Measurements from ENCODE around the gene FANCC. TPM values are rescaled to one million over a fixed set of nuclear protein-coding genes. Genes with fewer than 3 reads are reported as not detected.

The FANCC gene
- total RNA-seq, 1 experiment from 2014 or later, result 14.0 TPM

DNA sequence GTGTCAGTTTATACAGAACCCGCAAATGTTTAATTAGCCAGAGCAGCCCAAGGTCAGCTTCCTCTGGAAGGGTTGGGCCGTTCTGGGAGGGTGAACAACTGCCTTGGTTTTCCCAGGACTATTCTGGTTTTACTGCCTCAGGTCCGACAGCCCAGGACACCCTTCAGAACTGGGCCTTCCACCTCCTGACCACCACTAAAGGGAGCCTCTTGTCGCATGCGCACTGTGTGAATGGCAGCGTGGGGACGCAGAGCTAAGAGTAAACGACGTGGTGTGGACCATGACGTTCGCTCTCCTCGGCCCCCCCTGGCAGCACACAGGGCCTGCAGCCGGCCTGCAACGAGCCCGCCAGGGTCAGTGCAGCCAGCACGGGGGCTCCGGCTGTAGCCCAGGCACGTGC, 214.9 kb downstream of the FANCC start:
- Histone ChIP-seq H3K27ac (ENCODE audit: low read length) (no peak overlapping the region), H3K36me3 (ENCODE audit: insufficient read depth, low read length) (no peaks in the 10 kb centered on the region), H3K9me3 (ENCODE audit: low read length) (no peaks in the 10 kb centered on the region), H3K9ac (ENCODE audit: low read length) (no peak overlapping the region), H3K4me1 (ENCODE audit: low read length) (no peaks in the 10 kb centered on the region), H3K4me3 (ENCODE audit: low read length) (no peak overlapping the region), H2AFZ (ENCODE audit: low read length) (no peak overlapping the region), H3K27me3 (ENCODE audit: low read length) (no peaks in the 10 kb centered on the region), H3K79me2 (ENCODE audit: low read length) (no peaks in the 10 kb centered on the region), H3K9me2 (replicated peaks; ENCODE audit: insufficient read depth, low read length) (no peaks in the 10 kb centered on the region), H4K20me1 (ENCODE audit: insufficient read depth, low read depth, low read length) (no peaks in the 10 kb centered on the region), H3K4me2 (ENCODE audit: low read depth, low read length, poor library complexity, severe bottlenecking) (no peak overlapping the region)
- no peak for DNase-seq

DNA sequence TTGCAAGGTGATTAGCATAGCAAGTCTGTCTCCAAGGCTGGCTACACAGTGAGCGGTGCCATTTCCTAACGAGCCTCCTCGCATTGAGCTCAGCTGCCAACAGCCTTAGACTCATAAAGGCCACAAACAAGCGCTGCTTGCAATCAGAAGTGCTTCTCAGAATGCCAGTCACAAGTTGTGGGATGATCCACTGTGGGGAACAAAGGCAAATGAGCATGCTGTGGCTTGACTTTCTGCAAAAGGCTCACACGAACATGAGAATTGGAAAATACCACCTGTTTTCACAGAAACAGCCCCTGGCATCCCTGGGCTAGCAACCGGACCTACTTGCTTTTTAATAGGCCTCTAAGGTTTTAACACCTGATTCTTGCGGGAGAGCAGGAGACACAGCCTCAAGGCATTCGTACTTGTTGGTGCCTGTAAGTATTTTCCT, 215.5 kb downstream of the FANCC start:
- Histone ChIP-seq H3K9me3 (ENCODE audit: low read length) (no peaks in the 10 kb centered on the region), H3K36me3 (ENCODE audit: insufficient read depth, low read length) (no peaks in the 10 kb centered on the region), H3K9ac (ENCODE audit: low read length) (no peak overlapping the region), H3K9me2 (replicated peaks; ENCODE audit: insufficient read depth, low read length) (no peaks in the 10 kb centered on the region), H3K79me2 (ENCODE audit: low read length) (no peaks in the 10 kb centered on the region), H3K4me2 (ENCODE audit: low read depth, low read length, poor library complexity, severe bottlenecking) (no peak overlapping the region), H3K27me3 (ENCODE audit: low read length) (no peaks in the 10 kb centered on the region), H3K4me3 (ENCODE audit: low read length) (no peak overlapping the region), H2AFZ (ENCODE audit: low read length) (no peak overlapping the region), H3K4me1 (ENCODE audit: low read length) (no peaks in the 10 kb centered on the region), H4K20me1 (ENCODE audit: insufficient read depth, low read depth, low read length) (no peaks in the 10 kb centered on the region), H3K27ac (ENCODE audit: low read length) (no peak overlapping the region)
- no peak for DNase-seq

DNA sequence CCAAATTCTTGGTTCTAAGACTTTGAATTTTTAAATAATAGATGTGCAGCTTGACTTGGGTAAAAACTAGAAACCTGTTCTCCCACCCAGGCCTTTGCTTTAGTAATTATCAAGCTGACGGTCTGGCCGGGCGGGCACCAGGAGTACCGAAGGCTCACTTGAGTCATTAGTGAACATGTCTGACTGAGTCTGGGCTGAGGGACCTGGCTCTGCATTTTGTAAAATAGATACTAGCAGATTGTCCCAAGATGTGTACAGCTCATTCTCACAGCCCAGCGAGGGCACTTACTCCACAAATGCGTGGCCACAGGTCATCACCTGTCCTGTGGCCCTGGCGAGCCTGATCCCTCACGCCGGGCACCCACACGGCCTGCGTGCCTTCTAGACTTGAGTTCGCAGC, 216.2 kb downstream of the FANCC start:
- Histone ChIP-seq H3K9me3 (ENCODE audit: low read length) (no peaks in the 10 kb centered on the region), H3K9ac (ENCODE audit: low read length) (no peak overlapping the region), H3K27me3 (ENCODE audit: low read length) (no peaks in the 10 kb centered on the region), H2AFZ (ENCODE audit: low read length) (no peak overlapping the region), H3K36me3 (ENCODE audit: insufficient read depth, low read length) (no peaks in the 10 kb centered on the region), H4K20me1 (ENCODE audit: insufficient read depth, low read depth, low read length) (no peaks in the 10 kb centered on the region), H3K4me3 (ENCODE audit: low read length) (no peak overlapping the region), H3K4me2 (ENCODE audit: low read depth, low read length, poor library complexity, severe bottlenecking) (no peak overlapping the region), H3K9me2 (replicated peaks; ENCODE audit: insufficient read depth, low read length) (no peaks in the 10 kb centered on the region), H3K4me1 (ENCODE audit: low read length) (no peaks in the 10 kb centered on the region), H3K27ac (ENCODE audit: low read length) (no peak overlapping the region), H3K79me2 (ENCODE audit: low read length) (no peaks in the 10 kb centered on the region)
- DNase-seq, result no peak

DNA sequence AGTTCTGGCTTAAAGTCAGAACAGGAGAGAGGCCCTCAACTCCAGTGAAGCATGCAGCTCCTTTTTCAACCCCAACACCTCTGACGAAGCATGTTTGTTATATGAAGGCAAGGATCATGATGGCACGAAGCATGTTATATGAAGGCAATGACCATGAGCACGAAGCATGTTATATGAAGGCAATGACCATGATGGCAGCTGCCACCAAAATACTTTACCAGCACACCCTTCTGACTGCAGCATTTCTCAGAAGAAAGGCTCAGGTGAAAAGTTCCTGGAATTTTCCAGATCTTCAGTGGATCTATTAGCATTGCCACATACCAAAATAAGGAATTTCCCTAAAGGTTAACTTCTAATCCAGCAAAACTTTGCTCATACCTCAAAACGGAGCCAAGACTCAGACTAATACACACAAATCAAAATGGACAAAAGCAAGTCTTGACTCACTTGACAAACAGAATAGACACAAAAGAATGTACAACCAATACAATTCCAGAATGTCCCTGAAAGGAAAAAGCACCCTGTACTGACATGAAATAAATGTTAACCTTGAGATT, 217.4 kb downstream of the FANCC start:
- H3K27me3 ChIP-seq (ENCODE audit: low read length), result no peaks in the 10 kb centered on the region
- H3K4me3 ChIP-seq (ENCODE audit: low read length), result no peak overlapping the region
- no peak overlapping the region for H2AFZ ChIP-seq (ENCODE audit: low read length)
- H3K4me2 ChIP-seq (ENCODE audit: low read depth, low read length, poor library complexity, severe bottlenecking), result no peak overlapping the region
- H3K79me2 ChIP-seq (ENCODE audit: low read length), result no peaks in the 10 kb centered on the region
- H3K9me3 ChIP-seq (ENCODE audit: low read length), result no peaks in the 10 kb centered on the region
- H3K4me1 ChIP-seq (ENCODE audit: low read length), result no peaks in the 10 kb centered on the region
- no peaks in the 10 kb centered on the region for H3K36me3 ChIP-seq (ENCODE audit: insufficient read depth, low read length)
- DNase-seq, result no peak
- H3K9ac ChIP-seq (ENCODE audit: low read length), result no peak overlapping the region
- H4K20me1 ChIP-seq (ENCODE audit: insufficient read depth, low read depth, low read length), result no peaks in the 10 kb centered on the region
- no peak overlapping the region for H3K27ac ChIP-seq (ENCODE audit: low read length)
- no peaks in the 10 kb centered on the region for H3K9me2 ChIP-seq (replicated peaks; ENCODE audit: insufficient read depth, low read length)

DNA sequence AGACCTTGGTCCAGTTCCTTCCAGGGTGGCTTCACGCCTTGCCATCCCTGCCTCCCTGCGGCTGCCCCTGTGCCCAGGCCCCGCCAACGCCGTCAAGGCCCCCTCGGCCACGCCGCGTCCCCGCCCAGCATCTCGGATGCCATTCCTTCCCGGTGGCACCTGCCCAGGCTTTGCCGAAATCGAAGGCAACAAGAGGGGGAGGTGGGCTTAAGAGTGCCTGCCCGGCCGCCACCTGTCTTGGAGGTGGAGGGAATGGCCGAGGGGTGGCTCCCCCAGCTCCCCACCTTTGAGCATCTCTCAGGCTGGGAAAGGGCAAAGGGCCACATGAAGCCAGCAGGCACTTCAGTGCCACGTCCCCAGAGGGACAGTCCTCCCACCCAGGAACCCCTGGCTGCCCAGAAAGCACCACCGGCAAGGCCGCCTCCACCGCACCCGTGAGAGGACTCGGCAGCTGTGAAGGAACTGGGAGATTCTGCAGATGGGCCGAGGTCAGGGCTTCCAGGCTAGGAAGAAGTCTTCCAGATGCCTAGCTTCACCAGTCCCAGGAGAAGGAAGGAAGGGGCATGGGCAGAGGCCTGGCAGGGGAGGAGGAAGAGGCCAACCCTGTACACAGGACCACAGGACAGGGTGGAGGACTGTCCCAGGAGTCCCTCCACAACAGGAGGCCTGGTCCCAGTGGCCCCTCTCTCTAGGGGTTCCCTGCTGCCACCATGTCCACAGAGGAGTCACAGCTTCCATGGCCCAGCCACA, 218.0 kb downstream of the FANCC start:
- Histone ChIP-seq H4K20me1 (ENCODE audit: insufficient read depth, low read depth, low read length) (no peaks in the 10 kb centered on the region), H3K4me1 (ENCODE audit: low read length) (no peaks in the 10 kb centered on the region), H3K36me3 (ENCODE audit: insufficient read depth, low read length) (no peaks in the 10 kb centered on the region), H3K4me3 (ENCODE audit: low read length) (no peak overlapping the region), H3K9me3 (ENCODE audit: low read length) (no peaks in the 10 kb centered on the region), H3K9me2 (replicated peaks; ENCODE audit: insufficient read depth, low read length) (no peaks in the 10 kb centered on the region), H2AFZ (ENCODE audit: low read length) (no peak overlapping the region), H3K4me2 (ENCODE audit: low read depth, low read length, poor library complexity, severe bottlenecking) (no peak overlapping the region), H3K79me2 (ENCODE audit: low read length) (no peaks in the 10 kb centered on the region), H3K27me3 (ENCODE audit: low read length) (no peaks in the 10 kb centered on the region), H3K9ac (ENCODE audit: low read length) (no peak overlapping the region), H3K27ac (ENCODE audit: low read length) (no peak overlapping the region)
- DNase-seq, result no peak

DNA sequence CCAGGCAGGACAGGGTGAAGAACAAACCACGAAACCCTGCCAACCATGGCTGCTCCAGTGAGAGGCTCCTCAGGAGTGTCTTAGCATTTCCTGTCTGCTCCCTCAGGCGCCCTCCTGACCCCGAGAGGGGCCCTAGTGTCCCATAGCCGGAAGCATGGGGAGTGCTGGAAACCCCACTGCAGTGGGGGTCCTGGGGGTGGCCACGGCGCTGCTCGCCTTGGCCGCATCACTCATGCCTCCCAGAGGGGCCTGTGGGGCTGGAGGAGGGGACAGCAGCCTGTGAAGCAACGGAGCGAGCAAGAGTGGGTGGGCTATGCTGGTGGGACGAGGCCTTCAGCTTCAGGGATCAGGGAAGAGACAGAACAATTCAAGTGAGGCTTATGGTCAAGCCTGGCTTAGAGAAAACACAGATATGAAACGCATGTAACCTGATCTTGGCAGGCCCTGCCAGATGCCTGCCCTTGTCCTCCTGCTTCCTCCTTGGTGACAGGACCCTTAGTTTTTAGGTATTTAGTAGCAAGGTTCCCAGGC, 219.1 kb downstream of the FANCC start:
- no peak overlapping the region for H2AFZ ChIP-seq (ENCODE audit: low read length)
- no peaks in the 10 kb centered on the region for H3K9me3 ChIP-seq (ENCODE audit: low read length)
- H3K4me1 ChIP-seq (ENCODE audit: low read length), result no peaks in the 10 kb centered on the region
- no peaks in the 10 kb centered on the region for H3K79me2 ChIP-seq (ENCODE audit: low read length)
- no peaks in the 10 kb centered on the region for H3K9me2 ChIP-seq (replicated peaks; ENCODE audit: insufficient read depth, low read length)
- no peak for DNase-seq
- no peaks in the 10 kb centered on the region for H4K20me1 ChIP-seq (ENCODE audit: insufficient read depth, low read depth, low read length)
- H3K4me3 ChIP-seq (ENCODE audit: low read length), result no peak overlapping the region
- no peaks in the 10 kb centered on the region for H3K36me3 ChIP-seq (ENCODE audit: insufficient read depth, low read length)
- no peak overlapping the region for H3K4me2 ChIP-seq (ENCODE audit: low read depth, low read length, poor library complexity, severe bottlenecking)
- H3K27ac ChIP-seq (ENCODE audit: low read length), result no peak overlapping the region
- H3K27me3 ChIP-seq (ENCODE audit: low read length), result no peaks in the 10 kb centered on the region
- no peak overlapping the region for H3K9ac ChIP-seq (ENCODE audit: low read length)

DNA sequence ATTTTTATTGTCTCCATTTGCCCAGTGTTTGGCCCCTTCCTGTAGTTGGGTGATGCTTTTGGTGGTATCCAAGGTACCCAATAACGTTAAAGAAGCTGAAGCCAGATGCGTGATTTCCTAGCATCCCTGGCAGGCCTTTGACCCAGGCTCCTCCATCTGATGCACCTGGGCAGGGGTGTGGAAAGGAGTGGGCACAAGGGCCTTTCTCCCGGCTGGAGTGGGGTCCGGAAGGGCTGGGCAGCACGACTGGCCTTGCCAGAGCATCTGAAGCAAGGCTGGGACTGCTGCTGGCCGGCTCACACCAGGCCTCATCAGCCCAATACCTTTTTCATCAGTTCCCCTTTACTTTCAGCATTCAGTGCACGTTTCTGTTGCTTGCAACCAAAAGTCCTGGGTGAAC, 220.2 kb downstream of the FANCC start:
- H3K9me3 ChIP-seq (ENCODE audit: low read length), result no peaks in the 10 kb centered on the region
- no peak overlapping the region for H2AFZ ChIP-seq (ENCODE audit: low read length)
- no peak overlapping the region for H3K4me2 ChIP-seq (ENCODE audit: low read depth, low read length, poor library complexity, severe bottlenecking)
- H3K9me2 ChIP-seq (replicated peaks; ENCODE audit: insufficient read depth, low read length), result no peaks in the 10 kb centered on the region
- H3K4me1 ChIP-seq (ENCODE audit: low read length), result no peaks in the 10 kb centered on the region
- no peak for DNase-seq
- no peaks in the 10 kb centered on the region for H3K36me3 ChIP-seq (ENCODE audit: insufficient read depth, low read length)
- H3K27me3 ChIP-seq (ENCODE audit: low read length), result no peaks in the 10 kb centered on the region
- no peaks in the 10 kb centered on the region for H3K79me2 ChIP-seq (ENCODE audit: low read length)
- no peak overlapping the region for H3K9ac ChIP-seq (ENCODE audit: low read length)
- H4K20me1 ChIP-seq (ENCODE audit: insufficient read depth, low read depth, low read length), result no peaks in the 10 kb centered on the region
- H3K4me3 ChIP-seq (ENCODE audit: low read length), result no peak overlapping the region
- H3K27ac ChIP-seq (ENCODE audit: low read length), result no peak overlapping the region

DNA sequence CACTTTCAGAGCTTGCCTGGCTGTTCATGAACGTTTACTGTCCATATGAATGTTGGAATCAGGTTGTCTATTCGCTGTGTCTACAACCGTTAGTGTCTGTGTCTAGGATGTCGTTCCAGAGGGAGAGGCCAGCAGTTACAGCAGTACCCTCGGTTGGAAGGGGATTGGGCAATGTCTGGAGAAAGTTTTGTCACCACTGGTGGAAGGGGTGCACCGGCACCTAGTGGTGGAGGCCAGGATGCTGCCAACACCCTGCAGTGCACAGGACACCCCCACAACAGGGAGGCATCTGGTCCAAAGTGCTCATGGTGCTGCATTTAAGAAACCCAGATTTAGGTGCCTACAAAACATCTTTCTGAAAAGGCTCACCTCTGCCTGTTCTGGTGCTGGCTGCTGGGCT, 220.7 kb downstream of the FANCC start:
- Histone ChIP-seq H3K27me3 (ENCODE audit: low read length) (no peaks in the 10 kb centered on the region), H3K36me3 (ENCODE audit: insufficient read depth, low read length) (no peaks in the 10 kb centered on the region), H2AFZ (ENCODE audit: low read length) (no peak overlapping the region), H3K9me2 (replicated peaks; ENCODE audit: insufficient read depth, low read length) (no peaks in the 10 kb centered on the region), H3K9me3 (ENCODE audit: low read length) (no peaks in the 10 kb centered on the region), H3K4me1 (ENCODE audit: low read length) (no peaks in the 10 kb centered on the region), H3K4me3 (ENCODE audit: low read length) (no peak overlapping the region), H3K4me2 (ENCODE audit: low read depth, low read length, poor library complexity, severe bottlenecking) (no peak overlapping the region), H3K27ac (ENCODE audit: low read length) (no peak overlapping the region), H3K9ac (ENCODE audit: low read length) (no peak overlapping the region), H3K79me2 (ENCODE audit: low read length) (no peaks in the 10 kb centered on the region), H4K20me1 (ENCODE audit: insufficient read depth, low read depth, low read length) (no peaks in the 10 kb centered on the region)
- DNase-seq, result no peak

Data from Karpas-422 (cell line).